GM18868 (cell line): ENCODE data around the gene CDC45.
"Not testable (repeated sequence)": the region's sequence is repeated elsewhere in the genome, so short reads cannot be mapped to it uniquely, and the experiment has no call there.

Experiments used
- ATAC-seq: cut with Tn5 transposase; IDR thresholded peaks from one replicate; pipeline ENCODE4 v1.9.1; 2021; ENCODE audit warnings: mild to moderate bottlenecking, moderate library complexity; ENCODE audit not compliant: unreplicated experiment

CDC45 gene

DNA sequence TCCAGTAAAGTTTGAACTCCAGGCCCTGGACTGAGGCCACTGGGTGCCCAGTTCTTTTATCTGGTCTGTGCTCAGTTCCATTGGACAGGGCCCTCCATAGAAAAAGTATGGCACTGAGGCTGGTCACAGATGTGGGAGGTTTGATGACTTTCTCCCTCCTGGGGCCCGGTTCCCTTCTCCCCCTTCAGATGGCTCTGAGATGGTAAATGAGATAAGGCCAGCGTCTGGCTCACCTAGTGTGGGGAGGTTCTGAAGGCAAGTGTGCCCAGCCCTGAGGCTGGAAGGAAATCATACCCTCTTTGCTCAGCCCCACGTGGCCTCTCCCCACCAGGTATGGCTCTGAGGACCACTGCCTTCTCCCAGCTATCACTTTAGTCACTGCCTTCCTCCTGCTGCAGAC is 45.9 kb downstream of the CDC45 start:
- no peak for ATAC-seq

DNA sequence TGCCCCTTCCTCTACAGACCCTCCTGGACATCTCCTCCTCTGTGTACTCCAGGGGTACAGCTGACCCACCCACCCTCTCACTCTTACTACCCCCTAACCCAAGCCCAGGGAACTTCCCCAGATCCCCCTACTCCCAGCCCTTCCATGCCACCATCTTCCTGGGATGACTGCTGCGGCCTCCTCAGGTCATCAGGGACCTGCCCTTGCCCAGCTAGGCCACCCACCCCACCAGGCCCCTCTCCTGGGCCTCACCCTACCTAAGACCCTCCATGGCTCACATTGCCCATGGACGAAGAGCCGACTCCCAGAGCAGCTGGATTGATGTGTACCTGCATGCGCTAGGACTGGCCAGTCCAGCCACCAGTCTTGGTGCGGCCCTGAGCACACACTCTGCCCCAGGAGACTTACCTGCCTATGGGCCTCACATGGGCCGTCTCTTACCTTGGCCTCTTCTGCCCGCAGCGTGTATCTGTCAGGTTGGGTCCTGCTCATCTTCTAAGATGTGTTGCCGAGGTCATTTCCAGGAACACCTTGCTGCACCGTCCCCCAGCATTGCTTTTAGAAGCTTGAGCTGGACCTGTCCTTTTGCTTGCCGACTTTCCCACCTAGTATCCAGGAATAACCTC is 46.5 kb downstream of the CDC45 start:
- no peak for ATAC-seq

DNA sequence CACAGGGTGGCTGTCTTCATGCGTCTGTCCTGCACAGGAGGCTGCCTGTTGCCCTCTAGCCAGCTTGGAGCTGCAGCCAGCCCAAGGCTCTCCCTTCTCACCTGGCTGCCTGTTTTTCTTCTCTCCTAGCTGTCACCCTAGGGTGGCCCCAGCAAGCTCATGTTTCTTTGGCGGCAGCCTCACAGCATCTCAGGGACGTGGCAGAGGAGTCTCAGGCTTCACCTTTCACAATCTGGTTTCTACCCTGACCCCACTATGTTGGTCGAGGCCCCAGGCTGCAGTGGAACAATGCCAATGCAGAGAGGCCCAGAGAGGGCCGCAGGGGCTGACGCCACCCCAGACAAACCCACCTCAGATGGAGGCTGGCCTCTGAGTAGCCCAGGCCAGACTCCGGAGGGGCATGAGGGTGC is 47.0 kb downstream of the CDC45 start:
- ATAC-seq: no peak

DNA sequence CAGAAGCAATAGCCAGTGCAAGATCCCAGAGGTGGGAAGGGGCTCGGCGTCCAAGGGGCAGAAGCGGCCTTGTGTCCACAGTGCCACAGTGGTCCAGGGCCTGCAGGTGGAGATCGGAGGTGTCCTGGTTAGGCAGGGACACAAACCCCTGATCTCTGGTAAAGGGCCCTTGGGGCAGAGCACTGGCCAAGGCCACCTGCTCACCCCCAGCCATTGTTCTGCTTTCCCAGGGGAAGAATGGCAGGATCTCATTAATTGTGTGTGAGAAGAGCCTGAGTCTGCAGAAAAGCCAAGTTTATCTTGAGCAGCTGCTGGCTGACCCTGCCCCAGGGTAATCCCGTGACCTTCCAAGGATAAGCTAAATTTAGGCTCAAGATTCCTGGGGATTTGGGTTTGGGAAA is 47.6 kb downstream of the CDC45 start:
- no peak for ATAC-seq

DNA sequence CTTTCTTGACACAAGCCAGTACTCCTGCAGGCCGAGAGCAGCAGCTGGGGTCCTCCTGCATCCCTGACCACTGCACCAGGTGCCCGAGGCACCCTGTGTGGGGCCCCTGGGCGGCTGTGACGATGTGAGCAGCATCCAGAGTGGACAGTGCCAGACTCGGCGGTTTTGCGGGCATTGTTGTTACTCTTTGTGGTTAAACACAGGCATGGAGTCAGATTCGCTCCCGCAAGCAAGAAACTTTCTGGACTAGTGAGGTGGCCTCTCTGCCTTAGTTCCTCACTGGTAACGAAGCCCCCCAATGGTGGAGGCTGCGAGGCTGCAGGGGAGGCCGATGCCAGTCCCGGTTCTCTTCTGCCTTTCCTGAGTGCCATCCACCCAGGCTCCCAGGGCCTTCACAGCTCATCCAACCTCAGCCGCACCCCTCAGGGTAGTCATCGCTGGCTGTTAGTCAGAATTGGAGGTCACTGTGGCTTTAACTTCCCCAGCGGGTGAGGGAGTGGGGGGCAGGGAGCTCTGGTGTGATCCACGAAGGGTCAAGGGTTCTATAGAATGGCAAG is 48.2 kb downstream of the CDC45 start:
- no peak for ATAC-seq

DNA sequence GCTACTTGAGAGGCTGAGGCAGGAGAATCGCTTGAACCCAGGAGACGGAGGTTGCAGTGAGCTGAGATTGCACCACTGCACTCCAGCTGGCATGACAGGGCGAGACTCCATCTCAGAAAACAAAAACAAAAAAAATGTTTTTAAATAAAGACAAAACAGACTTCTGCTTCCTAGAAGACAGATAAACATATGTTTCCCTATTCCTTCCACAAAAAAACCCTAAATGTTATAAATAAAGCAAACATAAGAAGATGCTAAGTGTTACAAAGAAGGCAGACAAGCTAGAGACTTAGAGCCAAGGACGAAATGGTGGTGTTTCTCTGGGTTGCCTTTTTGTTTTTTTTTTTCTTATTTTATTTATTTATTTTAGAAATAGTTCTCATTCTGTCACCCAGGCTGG is 50.1 kb downstream of the CDC45 start:
- no peak for ATAC-seq

DNA sequence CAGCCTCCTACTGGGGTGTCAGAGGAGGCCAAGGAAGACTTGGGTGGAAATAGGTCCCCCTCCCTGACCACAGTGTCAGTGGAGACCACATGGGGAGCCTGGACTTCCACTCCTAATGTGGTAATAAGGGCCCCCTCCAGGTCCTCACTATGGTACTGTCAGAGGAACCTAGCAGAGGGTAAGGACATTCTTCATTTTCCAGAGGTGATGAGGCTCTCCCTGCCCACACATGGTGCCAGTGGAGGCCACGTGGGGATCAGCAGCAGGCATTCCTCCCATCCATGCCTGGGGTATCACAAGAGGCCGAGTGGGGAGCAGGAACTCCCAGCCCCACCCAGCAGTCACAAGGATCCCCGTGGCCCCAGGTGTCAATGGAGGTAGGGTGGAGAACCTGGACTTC is 51.0 kb downstream of the CDC45 start:
- ATAC-seq: no peak

DNA sequence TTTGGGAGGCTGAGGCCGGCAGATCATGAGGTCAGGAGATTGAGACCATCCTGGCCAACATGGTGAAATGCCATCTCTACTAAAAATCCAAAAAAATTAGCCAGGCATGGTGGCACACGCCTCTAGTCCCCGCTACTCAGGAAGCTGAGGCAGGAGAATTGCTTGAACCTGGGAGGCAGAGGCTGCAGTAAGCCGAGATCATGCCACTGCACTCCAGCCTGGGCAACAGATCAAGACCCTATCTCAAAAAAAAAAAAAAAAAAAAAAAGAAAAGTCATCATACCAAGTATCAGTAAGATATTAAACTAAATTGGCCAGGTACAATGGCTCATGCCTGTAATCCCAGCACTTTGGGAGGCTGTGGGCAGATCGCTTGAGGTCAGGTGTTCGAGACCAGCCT is 51.6 kb downstream of the CDC45 start:
- ATAC-seq: not testable (repeated sequence)

DNA sequence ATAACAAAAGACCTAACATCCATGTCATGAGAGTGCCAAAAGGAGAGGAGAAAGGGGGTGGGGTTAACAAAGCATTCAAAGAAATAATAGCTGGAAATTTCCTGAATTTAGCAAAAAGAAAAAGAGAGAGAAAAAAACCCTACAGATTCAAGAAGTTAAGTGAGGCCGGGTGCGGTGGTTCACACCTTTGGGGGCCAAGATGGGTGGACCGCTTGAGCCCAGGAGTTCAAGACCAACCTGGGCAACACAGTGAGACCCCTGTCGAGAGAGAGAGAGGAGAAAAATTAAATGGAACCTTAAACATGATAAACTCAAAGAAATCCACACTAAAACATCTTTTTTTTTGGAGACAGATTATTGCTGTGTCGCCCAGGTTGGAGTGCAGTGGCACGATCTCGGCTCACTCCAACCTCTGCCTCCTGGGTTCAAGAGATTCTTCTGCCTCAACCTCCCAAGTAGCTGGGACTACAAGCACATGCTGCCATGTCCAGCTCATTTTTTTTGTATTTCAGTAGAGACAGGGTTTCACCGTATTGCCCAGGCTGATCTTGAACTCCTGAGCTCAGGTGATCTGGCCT is 53.4 kb downstream of the CDC45 start:
- ATAC-seq: no peak

DNA sequence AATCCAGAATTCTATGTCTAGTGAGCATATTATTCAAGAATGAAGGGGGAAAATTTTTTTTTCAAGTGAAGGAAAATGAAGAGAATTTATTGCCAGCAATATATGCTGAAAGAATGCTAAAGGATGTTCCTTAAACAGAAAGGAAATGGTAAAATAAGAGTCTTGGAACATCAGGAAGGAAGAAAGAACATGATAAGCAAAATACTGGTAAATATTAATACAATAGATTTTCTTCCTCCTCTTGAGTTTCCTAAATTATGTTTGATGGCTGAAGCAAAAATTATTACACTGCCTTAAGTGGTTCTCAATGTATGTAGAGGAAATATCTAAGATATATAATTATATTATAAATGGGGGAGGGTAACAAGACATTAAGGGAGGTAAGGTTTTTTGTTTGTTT is 54.1 kb downstream of the CDC45 start:
- ATAC-seq: no peak

DNA sequence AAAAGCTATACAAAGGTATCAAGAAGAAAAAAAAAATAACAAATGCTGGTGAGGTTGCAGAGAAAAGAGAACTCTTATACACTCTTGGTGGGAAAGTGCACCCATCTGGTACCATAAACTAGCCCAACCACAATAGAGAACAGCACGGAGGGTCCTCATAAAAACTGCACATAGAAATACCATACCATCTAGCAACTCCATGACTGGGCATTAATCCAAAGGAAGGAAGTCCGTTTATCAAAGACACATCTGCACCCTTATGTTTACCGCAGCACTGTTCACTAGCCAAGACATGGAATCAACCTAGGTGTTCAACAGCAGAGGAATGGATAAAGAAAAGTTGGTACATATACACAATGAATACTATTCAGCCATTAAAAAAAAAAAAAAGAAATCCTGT is 55.3 kb downstream of the CDC45 start:
- no peak for ATAC-seq

DNA sequence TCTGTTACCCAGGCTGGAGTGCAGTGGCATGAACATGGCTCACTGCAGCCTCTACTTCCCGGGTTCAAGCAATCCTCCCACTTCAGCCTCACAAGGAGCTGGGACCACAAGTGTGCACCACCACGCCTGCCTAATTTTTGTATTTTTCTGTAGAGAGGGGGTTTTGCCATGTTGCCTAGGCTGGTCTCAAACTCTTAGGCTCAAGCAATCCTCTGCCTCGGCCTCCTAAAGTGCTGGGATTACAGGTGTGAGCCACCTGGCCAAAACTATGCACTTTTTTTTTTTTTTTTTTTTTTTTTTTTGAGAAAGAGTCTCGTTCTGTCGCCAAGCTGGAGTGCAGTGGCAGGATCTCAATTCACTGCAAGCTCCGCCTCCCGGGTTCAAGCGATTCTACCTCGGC is 56.8 kb downstream of the CDC45 start:
- ATAC-seq: no peak

DNA sequence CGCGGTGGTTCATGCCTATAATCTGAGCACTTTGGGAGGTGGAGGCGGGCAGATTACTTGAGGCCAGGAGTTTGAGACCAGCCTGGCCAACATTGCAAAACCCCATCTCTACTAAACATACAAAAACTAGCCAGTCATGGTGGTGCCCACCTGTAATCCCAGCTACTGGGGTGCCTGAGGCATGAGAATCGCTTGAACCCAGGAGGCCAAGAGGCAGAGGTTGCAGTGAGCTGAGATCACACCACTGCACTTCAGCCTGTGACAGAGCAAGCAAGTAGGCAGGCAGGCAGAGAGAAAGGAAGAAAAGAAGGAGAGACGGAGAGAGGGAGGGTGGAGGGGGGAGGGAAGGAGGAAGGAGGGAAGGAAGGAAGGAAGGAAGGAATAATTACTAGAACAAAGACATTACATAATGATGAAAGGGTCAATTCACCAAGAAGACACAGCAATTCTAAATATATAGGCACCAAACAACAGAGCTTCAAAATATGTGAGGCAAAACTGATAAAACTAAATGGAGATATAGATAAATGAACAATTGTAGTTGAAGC is 58.3 kb downstream of the CDC45 start:
- ATAC-seq: no peak

DNA sequence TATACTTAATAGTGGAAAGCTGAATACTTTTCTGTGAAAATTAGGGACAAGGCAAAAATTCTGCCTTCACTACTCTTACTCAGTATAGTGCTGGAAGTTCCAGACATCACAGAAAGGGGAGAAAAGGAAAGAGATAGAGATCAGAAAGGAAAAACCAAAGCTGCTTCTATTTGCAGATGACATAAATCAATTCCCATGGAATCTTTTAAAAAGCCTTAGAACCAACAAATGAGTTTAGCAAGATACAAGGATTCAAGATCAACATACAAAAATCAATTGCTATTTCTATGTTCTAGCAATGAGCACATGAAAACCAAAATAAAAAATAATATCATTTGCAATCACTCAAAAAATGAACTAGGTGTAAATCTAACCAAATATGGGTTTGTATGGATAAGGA is 60.7 kb downstream of the CDC45 start:
- ATAC-seq: no peak

DNA sequence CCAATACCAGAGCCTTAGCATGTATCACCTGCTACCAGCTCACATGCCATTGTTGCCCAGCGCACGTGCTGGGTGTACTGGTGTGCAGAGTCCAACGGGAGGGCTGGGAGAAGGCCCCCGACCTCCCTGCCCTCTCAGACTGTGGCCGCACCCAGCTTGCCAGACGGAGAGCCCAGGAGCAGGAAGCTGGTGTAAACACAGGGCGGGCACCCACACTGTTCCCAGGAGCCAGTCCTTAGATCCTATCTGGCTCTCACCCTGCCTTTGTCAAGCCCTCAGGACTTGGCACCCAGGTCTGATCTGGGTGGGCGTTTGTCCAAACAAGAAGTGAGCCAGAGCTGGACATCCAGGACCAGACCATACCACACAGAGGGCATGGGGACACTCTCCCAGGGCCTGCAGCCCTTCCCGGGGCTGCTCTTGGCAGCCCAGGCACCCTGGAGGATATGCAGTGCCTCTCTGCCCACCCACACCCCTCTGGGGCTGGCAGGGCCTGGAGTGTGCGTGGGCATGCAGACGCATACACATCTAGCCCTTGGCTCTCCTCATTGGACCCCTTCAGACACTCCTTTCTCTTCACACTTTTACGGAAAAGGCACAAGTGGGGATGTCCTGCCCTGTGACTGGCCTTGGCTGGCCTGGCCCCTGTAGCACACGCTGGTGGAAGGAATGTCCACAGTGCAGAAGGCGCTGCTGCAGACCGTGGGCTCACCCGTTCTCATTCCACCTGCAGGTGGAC is 64.4 kb downstream of the CDC45 start:
- no peak for ATAC-seq

DNA sequence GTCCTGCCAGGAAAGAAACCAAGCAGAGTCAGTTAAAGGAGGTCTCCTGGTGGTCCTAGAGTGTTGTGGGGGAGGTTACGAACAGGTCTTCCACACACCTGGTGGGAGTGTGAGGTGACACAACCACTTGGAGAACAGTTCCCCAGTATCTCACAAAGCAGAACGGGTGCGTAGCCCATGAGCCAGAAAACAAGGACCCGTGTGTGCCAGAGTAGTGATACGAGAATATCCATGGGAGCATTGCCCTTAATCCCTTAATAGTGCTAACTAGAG is 66.2 kb downstream of the CDC45 start:
- ATAC-seq: no peak

DNA sequence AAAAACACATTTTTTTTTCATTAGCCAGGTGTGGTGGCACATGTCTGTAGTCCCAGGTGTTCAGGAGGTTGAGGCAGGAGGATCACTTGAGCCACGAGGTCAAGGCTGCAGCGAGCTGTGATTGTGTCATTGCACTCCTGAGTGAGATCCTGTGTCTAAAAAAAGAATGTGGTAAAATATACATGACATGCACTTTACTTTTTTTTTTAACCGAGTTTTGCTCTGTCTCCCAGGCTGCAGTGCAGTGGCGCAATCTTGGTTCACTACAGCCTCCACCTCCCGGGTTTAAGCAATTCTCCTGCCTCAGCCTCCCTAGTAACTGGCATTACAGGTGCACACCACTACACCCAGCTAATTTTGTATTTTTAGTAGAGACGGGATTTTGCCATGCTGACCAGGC is 67.0 kb downstream of the CDC45 start:
- no peak for ATAC-seq

DNA sequence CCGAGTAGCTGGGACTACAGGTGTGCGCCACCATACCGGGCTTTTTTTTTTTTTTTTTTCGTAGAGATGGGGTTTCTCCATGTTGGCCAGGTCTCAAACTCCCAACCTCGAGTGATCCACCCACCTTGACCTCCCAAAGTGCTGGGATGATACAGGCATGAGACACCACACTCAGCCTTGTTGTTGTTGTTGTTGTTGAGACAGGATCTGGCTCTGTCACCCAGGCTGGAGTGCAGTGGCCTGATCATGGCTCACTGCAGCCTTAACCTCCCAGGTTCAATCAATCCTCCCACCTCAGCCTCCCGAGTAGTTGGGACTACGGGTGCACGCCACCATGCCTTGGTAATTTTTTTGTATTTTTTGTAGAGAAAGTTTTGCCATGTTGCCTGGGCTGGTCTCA is 67.9 kb downstream of the CDC45 start:
- no peak for ATAC-seq

DNA sequence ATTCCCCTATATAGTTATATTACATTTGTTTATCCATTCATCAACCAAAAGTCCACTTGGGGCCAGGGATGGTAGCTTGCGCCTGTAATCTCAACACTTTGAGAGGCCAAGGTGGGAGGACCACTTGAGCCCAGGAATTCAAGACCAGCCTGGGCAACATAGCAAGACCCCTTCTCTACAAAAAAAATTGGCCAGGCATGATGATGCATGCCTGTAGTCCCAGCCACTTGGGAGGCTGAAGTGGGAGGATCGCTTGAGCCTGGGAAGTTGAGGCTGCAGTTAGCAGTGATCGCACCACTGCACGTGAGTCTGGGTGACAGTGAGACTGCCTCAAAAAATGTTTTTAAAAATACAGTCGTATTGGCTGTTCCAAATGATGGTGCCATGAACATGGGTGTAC is 68.7 kb downstream of the CDC45 start:
- ATAC-seq: not testable (repeated sequence)

DNA sequence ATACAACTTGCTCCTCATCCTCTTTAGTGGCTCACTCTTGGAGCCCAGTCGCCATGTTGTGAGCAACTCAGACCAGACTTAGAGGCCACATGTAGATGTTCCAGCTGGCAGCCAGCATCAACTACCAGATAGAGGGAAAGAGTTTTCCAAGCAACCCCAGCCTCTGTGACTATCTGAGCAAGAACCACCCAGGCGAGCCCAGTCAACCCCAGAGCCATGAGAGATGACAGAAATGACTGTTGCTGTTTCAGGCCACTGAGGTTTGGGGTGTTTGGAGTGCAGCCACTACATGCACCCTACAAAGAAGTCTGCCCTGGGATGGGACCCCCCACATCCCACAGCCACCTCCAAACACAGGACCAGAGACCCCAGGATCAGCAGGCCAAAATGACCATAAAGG is 69.2 kb downstream of the CDC45 start:
- ATAC-seq: no peak

DNA sequence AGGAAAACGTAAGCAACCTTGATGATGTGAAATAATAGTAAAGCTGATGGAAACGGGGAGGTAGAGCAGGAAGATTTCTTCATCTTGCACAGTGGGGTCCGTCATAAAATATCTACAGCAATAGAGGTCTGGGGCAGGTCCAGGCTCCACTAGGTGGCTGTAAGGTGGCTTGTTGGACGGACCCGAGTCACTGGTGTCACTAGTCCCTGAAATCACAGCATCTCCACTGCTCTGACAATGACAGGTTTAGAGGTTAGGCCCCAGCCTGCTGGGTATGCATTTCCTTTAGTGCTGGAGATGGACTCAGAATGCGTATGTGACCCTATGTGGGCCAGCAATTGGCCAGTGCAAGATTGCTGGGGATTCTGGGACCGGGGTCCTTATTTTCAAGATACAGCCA is 69.7 kb downstream of the CDC45 start:
- ATAC-seq: no peak

DNA sequence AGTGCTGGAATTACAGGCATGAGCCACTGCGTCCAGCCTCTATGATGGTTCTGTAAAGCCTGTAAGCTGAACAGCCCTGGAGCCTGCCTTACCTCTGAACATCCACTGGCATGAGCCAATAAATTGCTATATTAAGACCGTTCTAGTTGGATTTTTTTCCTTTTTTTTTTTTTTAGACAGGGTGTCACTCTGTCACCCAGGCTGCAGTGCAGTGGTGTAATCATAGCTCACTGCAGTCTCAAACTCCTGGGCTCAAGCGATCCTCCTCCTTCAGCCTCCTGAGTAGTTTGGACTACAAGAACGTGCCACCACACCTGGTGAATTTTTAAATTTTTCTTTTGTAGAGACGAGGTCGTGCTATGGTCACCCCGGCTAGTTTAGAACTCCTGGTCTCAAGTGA is 70.7 kb downstream of the CDC45 start:
- no peak for ATAC-seq
